SW 1271 (cell line): ENCODE measurements around the gene DGKQ.
"Not testable (repeated sequence)": the region's sequence is repeated elsewhere in the genome, so short reads cannot be mapped to it uniquely, and the experiment has no call there.

Experiments
- DNase-seq, 2 experiments: peaks; one replicate each; lab custom pipeline; 2025; lab: John Stamatoyannopoulos, UW

DGKQ gene

GRCh38 chr4:948101-948935 lies 25.1 kb downstream of the DGKQ start:
- DNase-seq, result no peak

- DNase-seq, result no peak
These were observed 25.8 kb downstream of the DGKQ start for GRCh38 chr4:947491-947971.

- DNase-seq, result no peak
These were observed 26.6 kb downstream of the DGKQ start for GRCh38 chr4:946517-947471.

GRCh38 chr4:946103-946450 lies 27.3 kb downstream of the DGKQ start:
- DNase-seq, result no peak

- DNase-seq, result no peak
These were observed 27.9 kb downstream of the DGKQ start for GRCh38 chr4:945274-946102.

- not testable (repeated sequence) for DNase-seq
These were observed 33.9 kb downstream of the DGKQ start for GRCh38 chr4:939508-939907.

GRCh38 chr4:932713-933070 lies 40.7 kb downstream of the DGKQ start:
- DNase-seq, result no peak

GRCh38 chr4:931960-932712 lies 41.2 kb downstream of the DGKQ start, which contains the start of the genes GAK and TMEM175:
TSS of gene GAK (minus strand) at chr4:932316. CDS start at chr4:932187, 129 bp downstream.
TSS of gene TMEM175 (plus strand) at chr4:932460. CDS start at chr4:947740, 15,280 bp downstream.
- DNase-seq, result peak; percentile 76 to 86

- DNase-seq, result no peak
These were observed 42.0 kb downstream of the DGKQ start for GRCh38 chr4:931194-931959.

- no peak for DNase-seq
These were observed 42.6 kb downstream of the DGKQ start for GRCh38 chr4:930827-931193.

- no peak for DNase-seq
These were observed 43.3 kb downstream of the DGKQ start for GRCh38 chr4:930028-930551.

GRCh38 chr4:929096-929765 lies 44.1 kb downstream of the DGKQ start:
- DNase-seq, result no peak

- DNase-seq, result not testable (repeated sequence)
These were observed 45.8 kb downstream of the DGKQ start for GRCh38 chr4:927566-927965.

GRCh38 chr4:926538-926937 lies 46.8 kb downstream of the DGKQ start:
- no peak for DNase-seq

GRCh38 chr4:925771-926500 lies 47.4 kb downstream of the DGKQ start:
- DNase-seq, result no peak

- no peak for DNase-seq
These were observed 48.2 kb downstream of the DGKQ start for GRCh38 chr4:925171-925570.

GRCh38 chr4:924107-925096 lies 49.0 kb downstream of the DGKQ start:
- no peak for DNase-seq
